C1 segment of cervical spinal cord (tissue), 14 donors: ENCODE results near the gene FMNL1.

Source experiments
- DNase-seq, 14 donors: peaks; one replicate each; lab custom pipeline; 2025; lab: John Stamatoyannopoulos, UW

The FMNL1 gene

DNA sequence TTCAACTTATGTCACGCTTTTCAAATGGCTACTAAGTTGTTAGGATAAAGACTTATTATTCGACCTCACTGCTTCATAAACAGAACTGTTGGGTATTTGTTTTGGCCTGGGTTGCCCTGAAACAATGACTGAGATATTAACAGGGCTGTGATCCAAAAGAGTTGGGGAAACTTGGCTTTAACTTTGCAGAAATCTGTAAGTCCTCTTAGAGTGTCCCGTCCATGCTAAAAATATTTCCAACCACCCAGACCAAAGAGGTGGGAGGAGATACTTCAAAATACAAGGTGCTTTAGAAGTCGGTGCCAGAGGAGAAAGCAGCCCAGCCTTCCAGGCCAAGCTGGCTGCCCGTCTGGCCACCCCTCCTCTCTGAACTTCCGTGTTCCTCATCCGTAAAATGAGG is 56.3 kb downstream of the FMNL1 start:
- no peak for DNase-seq

DNA sequence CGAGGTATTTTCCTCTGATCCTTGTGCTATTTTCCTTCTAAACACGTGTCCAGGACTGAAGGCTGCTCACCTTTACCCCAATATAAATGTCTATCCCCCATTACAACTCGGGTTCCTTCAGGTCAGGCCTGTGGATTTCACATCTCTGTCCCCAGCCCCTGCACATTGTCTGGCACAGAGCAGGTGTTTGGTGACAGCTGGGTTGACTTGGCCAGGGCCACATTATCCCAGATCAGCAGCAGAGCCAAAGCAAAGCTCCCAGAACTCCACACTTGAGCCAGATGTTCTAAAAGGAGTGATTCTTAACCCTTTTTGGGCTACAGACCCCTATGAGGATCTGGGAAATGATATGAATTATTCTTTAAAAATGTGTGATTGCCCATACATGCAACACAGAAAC is 58.2 kb downstream of the FMNL1 start:
- no peak for DNase-seq

DNA sequence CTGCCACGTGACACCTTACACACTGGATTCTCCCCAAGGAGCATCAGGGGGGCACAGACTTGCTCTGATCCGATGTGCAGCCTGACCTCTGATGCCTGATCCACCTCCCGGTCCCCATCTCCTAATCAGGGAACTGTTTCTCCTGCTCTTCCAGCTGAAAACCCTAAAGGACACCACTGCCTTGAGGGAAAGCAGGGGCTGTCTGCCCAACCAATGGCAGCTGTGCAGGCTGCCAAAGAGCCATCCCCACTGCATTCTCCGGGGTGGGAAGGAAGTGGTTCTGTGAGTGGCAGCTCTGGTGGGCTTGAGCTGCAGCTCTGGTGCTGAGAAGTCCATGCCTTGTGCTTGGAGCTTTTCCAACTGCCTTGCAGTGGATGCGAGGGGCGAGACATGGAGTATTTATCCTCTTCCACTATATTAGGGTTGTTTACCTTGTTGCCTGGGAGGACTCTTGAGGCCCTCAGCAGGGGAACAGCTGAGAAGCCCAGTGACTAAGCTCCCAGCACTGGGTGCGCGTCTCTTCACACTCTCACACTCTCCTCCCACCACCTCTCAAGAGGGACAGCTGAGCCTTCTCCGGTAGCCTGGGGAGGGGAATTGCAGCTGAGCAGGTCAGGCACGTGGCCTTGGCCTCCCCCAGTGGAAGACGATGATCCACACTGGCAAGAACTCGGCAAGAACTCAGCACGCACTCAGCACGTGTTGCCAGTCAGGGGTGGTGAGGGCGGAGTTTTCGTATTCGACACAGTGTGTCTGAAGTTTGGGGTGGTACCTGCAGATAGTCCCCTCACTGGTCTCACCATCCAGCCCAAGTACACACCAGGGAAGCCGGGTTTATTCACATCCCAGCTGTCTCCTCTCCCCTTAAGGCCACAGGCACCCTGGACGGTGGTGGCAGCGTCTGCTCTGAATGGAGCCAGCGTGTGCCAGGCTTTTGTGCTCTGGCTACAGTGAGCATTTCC is 61.3 kb downstream of the FMNL1 start:
- DNase-seq = no peak

DNA sequence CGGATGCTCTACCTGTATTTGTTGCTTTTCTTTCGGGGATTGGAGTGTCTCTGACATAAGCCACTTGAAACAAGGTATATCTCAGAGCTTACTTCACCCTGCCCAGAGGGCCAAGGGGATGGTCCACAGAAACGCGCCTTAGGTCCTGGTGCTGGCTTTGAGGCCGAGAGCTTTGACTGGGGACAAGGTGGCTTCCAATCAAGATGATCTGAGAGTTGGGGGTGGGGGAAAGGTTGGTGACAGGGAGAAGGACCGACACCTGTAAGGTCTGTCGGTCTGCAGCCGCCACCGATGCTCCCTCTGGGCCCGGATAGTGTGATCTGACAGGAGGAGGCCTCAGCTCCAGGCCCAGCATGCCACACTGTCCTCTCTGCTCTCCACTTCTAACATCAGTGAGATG is 62.0 kb downstream of the FMNL1 start:
- DNase-seq = no peak

DNA sequence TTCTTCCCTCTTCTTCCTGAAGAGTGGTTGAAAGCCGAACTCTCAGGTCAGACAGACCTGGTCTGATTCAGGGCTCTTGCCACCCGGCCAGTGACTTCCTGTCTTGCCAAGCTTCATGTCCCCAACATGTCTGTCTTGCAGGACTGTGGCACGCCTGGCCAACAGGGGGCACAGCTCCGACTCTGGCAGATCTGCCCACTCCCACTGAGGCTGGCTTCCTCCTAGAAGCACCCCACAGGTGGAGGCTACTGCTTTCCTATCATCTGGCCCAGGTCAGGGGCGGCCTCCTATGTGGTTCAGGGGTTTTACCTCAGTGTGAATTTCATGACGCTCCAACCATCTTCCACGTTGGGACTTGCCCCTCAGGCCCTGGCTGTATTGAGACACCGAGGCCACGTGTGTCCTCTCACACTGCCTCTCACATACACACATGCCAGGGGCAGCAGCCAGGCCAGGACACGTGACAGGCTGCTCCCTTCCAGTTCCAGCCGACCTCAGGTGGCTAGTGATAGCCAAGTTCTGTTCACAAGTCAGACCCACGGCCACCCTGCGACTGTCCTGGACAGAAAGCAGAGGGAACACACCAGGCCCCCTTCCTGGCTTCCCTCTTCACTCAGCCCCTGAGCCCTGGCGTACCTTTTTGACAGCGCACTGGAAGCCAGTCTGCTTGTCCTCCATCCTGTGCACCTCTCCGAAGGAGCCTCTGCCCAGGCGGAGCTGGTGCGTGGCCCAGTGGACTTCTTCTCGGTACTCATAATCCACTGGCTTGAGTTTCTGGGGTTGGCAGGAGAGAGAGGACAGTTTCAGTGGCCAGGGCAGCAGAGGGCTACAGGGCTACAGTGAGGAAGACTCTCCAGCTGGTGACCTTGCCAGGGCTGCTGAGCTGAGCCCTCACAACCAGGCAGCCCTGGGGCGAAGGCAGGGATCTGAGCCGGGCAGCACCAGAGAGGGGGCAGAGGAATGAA is 62.8 kb downstream of the FMNL1 start:
- DNase-seq = no peak

DNA sequence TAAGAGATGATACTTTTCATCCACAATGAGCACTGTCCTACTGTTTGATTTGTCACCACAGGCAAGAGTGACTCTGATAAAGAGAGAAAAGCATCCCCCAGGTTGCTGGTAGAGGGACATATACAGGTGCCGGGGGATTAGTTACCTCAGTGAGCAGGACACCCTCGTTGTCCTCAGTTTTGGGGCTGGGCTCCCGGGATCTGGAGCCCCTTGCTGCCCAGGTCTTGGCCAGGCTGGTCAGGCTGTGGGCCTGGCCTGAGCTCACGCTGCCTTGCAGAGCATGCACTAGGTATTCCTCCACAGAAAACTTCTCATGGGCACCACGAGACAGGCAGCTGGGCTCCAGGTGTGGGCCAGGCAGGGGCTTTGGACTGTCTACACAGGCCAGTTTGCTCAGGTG is 64.6 kb downstream of the FMNL1 start:
- DNase-seq = no peak

DNA sequence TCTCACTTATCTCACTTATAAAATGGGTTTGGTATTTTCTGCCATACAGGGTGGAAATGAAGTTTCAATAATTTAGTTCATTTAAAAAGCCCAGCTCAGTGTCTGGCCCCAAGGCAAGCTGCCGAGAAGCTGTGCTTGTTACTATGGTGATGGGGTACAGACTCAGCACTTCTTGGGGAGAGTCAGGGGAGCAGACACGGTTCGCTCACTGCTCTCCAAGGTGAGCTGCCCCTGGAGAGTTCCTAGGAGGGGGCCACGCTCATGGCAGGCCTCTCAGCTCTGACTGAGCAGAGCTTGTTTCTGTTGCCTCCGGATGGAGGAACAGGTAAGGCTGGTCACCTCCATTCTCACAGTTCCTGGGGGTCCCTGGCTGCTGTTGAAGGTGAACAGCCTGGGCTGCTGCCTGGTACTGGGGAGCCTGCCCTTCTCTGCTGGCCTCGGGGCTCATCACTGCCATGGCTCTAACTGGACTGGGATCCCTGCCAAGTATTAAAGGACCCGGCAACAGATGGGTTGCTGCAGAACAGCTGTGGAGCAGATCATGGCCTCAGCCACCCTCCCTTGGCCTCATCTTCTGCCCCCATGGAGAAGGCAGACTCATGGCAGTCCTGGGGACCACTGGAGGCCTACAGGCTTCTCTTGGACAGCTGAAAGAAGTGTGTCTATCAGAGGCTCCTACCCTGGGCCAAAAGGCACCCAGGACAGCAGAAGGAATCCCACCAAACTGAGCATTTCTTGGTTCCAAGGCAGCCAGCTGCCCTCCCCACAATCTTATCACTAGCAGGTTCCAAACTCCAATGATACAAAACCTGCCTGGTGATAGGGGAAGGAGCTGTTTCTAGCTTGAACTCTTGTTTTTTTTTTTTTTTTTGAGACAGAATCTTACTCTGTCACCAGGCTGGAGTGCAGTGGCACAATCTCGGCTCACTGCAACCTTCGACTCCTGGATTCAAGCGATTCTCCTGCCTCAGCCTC is 66.1 kb downstream of the FMNL1 start:
- DNase-seq = peak in 1 of 14 donors; percentile 53

DNA sequence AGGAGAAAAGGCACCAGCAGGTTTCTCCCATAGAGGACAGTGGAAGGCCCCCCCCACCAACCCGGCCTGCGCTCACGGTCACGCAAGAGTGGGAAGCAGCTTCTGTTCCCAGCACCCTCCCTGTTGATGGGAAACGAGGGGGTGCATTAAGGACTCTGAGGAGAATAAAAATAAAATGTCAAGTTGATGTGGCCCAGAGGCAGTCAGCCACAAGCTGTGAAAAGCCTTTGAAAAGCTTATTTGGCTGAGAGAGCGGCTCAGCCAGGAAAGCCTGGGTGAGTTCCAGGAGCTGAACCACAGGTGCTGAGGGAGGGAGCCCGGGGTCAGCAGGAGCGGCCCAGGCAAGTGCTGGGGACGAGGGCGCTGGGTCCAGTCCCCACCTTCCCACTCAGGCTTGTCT is 67.1 kb downstream of the FMNL1 start:
- peak in 6 of 14 donors; percentile 16 to 82 (median 40) for DNase-seq

DNA sequence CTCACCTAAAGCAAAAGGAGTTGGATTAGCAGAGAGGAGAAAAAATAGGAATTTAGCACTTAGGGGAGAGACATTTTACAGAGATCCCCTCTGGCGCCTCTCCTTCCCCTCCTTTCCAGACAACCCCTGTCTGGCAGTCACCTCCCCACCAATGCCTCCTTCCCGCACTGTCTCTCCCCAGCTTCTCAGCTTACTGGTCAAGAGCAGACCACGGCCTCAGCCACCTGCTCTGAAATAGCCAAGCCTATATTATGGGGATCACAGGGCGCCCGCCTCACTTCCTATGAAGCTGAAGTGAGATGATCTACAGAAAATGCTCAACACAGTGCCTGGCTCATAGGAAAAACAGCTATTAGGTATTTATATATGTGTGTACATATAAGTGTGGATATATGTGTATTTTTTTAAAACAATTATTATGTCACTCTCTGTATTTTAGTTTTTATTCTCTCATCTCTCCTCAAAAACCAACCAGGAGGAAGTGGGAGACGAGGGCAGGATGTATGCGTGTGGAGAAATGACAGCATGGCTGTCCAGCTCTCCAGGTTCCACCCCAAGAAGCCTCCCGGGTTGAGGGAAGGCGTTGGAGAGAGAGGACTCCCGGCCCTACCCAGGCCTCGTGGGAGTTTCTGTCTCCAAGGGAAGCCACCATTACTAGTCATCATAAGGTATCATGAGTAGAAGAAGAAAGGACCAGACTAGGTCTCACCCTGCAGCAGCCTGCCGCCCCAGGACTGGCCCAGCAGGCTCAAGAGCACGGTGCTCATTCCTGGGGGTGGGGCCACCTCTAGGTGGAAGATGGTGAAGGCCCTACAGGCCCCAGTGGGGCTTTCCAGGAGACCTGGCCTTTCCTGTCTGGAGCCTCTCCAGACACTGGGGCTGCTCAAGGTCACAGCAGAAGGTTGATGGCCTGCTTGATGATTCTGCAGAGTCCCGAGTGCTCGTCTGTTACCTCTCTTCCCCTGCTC is 67.9 kb downstream of the FMNL1 start:
- no peak for DNase-seq

DNA sequence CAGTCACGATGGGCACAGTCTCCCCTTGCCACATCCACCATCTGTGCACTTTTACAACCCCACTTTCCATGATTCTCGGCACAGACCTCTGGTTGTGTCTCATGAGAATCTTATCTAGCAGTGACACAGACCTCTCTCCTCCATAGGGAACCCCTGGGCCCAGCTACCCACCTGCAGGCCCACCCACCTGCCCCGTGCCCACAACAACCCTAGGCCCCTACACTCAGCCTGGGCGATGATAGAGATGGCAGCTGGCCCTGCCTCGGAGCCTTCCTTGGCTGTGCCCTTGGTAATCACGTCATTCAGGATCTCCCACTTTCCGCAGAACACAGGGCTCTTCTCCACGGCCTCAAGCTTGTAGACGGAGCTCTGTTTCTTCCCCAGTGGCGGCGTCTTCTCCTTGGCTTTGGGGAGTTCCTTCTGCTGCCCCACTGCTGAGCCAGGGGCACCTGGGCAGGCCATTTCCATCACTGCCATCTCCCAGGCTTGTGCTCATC is 68.6 kb downstream of the FMNL1 start:
- DNase-seq = peak in 1 of 14 donors; percentile 58

DNA sequence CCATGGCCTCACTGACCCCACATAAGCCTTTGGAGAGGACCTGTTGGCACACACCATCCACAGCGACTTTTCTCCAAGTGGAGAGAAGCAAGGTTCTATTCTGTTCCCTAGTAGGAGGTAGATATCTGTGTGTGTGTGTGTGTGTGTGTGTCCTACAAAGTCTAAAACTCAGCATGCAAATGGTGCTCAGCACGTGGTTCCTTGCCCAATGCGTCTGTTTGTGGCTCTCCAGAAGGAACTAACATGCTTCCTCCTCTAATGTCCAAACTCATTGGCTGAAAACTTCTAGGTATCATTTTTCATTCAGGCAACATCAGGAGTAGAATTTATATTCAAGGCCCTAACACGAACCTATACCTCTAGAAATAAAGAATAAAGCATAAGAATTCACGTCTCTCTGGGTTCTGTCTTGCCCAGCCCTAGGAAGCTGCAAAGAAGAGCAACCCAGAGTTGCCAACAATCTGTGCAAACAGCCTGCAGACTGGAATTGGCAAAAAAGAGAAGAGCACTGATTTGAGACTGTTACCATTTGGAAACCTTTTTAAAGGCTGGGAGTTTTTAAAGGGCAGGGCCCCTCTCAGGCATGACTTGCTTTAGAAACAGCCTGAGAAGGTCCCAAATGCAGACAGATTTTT is 69.6 kb downstream of the FMNL1 start:
- DNase-seq = peak in 1 of 14 donors; percentile 63

DNA sequence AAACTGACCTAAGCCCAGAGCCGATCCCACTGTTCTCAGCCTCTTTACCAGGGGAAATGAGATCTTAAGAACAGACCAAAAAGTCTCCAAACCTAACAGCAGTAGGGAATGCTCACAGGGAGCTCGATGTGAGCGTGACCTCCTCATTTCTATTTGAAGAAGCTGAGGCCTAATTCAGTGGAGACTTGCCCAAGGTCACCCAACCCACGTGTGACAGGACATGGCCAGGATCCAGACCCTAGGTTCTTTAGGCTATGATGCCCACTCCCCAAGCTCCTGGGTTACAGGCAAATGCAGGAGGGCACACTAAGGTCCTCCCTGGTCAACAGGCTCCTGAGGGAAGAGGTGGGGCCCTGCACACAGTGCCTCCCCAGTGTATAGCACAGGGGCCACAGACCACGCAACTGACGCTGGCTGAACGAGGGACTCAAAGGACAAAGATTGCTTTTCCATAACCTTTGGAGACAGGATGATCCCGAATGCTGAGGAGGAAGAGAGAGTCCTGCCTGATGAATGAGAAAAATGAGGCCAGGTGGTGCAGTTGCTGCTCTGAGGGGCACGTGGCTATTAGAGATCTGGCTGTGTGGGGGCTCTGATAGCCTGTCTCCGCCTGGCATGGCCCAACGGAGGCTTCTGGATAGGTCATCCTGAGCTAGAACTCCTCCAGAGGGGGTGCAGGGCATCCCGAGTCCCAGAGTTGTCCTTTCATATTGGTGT is 71.2 kb downstream of the FMNL1 start:
- DNase-seq = peak in 1 of 14 donors; percentile 70

DNA sequence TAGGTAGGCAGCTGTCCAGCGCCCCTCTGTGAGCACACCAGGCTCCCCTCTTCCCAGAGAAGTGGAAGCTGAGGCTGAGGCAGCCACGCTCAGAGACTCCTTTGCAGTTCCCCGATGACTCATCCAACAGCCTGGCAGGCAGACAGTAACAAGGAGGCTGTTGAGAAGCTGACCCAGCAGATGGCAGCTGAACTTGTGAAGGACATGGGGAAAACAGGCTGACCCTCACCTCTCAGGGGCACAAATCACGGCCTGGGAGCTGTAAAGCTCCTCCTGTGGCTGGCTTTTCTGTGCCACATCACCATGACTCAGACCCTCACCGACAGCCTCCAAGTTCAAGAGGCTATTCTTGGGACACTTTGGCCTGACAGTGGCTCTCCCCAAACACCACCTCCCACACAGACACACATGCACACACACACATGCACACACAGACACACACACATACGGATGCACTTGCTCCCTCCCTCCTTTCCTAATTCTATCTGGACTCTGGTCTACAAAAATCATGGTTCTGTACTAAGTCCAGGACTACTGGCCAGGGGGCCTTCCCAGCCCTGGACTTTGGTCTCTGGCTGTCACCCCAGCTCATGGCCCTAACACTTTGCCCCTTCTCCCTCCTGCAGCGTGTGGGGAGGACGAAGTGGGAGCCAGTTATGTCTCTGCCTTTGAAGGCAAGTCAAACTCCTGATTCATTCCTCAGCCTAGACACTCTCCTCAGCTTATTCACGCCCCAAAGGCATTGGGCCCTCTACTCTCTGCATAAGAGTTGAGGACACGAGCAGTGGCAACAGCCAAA is 71.9 kb downstream of the FMNL1 start:
- DNase-seq = peak in 11 of 14 donors; percentile 28 to 86 (median 64)

DNA sequence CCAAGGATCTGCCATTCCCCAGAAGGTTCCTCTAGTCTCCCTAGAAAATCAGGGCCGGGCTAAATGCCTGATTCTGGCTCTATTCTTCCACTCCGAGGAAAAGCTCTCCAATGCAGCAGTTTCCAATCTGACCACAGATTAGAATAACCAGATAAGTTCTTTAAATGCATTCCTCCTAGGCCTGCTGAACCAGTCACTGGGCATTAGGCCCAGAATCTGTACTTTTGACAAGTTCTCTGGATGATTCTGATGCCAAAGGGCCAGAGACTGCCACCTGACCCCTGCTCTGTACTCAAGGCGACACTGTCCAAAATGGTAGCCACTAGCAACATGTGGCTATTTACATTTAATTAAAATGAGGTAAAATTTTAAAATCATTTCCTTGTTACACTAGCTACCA is 72.8 kb downstream of the FMNL1 start:
- DNase-seq = no peak

DNA sequence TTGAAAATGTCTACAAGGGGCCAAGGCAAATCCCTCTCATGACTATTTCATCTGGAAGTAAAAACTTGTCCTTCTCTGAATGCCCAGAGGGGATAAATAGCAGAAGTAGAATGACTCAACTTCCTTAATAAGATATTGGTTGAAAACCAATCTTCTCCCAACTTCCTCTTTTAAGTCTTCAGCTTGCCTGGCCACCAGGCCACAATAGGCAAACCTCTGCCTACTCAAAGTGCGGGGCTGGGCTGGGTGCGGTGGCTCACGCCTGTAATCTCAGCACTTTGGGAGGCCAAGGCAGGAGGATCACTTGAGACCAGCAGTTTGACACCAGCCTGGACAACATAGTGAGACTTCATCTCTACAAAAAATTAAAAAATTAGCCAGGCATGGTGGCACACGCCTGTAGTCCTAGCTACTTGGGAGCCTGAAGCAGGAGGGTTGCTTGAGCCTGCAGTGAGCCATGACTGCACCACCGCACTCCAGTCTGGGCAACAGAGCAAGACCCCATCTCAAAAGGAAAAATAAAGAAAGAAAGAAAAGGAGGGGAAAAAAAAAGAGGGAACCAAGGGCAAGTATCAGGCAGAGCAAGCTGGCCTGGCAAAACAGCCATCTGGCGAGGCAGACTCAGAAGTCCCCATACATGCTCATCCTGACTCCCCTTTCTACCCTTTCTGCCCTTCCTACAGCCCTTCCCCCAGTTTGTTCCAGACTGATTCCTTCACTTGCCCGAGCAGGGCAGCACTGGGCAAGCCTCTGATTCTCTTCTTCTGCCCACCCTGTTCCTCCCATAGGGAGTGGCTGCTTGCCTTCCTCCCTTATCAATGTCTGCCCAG is 74.5 kb downstream of the FMNL1 start:
- DNase-seq = no peak

DNA sequence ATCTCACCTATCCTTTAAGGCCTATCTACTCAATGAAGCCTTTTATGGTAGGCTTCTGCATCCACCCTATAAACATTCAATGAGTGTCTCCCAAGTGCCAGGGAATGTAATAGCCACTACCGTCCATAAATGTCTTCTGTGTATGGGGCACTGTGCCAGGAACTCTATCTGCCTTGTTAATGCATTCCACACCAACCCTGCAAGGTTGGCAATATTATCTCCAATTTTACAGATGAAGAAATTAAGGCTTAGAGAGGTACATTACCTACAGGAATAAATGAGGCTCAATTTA is 75.1 kb downstream of the FMNL1 start:
- no peak for DNase-seq
